SHP77 treated with DMSO at 0.1 percent for 48 hours (cell line): ENCODE measurements around the gene SAMM50.
A peak's percentile ranks its signal among the peaks of the same experiment; 100 is the strongest.

Source experiments
- DNase-seq: peaks from one replicate; lab custom pipeline; 2025; lab: John Stamatoyannopoulos, UW

Gene SAMM50

DNA sequence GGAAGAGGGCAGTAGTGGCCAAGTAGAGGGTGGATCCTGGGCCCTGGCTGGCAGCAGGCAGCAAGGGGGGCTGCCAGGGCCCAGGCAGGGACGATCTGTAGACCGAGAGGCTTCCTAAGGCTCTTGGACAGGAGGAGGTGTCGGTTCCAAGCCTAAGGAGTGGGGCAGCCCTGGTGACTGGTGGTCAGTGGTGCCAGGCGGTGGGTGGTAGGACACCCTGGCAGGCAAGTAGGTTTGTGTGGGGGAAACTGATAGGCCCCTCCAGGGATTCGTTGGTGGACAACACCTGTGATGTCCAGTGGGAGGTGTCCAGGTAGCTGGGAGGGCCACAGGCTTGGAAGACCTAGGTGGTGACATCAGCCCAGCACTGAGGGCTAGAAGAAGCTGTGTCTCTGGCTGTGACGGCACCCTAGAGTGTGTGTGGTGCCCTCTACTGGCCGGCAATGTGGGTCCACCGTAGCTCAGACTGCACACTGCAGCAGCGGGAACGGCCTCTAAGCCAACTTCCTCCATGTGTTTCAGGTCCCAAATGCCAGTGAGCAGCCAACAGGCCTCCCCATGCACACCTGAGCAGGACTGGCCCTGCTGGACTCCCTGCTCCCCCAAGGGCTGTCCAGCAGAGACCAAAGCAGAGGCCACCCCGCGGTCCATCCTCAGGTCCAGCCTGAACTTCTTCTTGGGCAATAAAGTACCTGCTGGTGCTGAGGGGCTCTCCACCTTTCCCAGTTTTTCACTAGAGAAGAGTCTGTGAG is 9.4 kb upstream of the SAMM50 start:
- peak; percentile 50 for DNase-seq

DNA sequence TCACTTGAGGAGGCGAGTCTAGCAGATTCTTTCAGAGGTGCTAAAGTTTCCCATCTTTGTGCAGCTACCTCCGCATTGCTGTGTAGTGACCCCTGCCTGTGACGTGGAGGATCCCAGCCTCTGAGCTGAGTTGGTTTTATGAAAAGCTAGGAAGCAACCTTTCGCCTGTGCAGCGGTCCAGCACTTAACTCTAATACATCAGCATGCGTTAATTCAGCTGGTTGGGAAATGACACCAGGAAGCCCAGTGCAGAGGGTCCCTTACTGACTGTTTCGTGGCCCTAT is 8.9 kb upstream of the SAMM50 start:
- no peak for DNase-seq

DNA sequence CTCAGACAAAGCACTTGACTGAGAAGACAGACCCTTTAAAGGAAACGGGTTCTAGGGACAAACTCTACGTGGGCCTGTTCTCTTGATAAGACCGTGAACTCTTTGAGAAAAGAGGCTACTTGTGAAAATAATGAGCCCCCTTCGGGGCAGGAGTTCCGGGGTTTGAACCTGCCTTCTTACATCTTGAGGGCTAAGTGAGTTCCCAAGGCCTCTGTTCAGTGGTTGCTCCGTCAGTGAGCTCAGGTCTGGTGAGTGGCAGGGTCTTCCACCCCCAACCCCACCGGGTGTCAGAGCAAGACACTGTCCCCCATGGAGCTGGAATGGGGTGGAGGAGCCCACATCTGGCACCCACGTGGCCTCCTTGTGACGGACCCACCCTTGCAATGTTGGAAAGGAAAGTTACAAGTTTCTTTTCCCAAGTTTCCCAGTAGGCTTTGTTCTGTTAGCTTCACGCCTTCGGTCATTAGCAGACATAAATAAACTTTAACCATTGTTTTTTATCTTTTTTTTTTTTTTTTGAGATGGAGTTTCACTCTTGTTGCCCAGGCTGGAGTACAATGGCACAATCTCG is 6.3 kb upstream of the SAMM50 start:
- no peak for DNase-seq

DNA sequence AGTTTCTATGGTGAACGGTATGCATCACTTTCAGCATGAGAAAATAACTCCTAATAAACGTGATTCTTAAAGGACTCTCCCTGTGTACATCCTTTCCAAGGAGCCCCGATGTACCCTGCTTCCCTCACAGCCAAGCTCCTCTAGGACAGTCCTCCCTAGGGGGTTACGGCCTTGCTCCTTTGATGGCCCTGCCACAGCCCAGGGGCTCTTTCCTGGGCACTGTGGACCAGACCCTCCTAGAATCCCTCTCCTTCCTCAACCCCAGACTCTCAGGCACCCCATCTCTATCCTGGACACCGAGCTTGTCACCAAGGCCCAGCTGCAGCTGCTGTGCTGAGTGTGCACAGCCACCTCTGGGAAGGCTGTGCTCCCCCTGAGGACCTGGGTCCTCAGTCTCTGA is 3.9 kb upstream of the SAMM50 start:
- DNase-seq = no peak

DNA sequence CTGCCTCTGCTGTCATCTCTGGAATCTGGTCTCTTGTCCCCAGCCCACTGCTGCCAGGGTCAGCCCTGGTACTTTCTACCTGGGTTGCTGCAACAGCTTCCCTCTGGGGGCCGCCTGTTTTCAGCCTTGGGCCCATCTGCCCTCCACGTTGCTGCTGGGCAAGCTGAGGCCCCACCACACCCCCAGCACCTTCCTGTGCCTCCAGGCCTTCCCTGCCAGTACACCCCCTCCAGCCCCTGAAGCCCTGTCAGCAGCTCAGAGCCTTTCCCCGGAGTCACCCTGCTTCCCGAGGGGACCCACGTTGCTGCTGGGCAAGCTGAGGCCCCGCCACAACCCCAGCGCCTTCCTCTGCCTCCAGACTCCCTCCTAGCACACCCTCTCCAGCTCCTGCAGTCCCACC is 3.3 kb upstream of the SAMM50 start:
- no peak for DNase-seq

DNA sequence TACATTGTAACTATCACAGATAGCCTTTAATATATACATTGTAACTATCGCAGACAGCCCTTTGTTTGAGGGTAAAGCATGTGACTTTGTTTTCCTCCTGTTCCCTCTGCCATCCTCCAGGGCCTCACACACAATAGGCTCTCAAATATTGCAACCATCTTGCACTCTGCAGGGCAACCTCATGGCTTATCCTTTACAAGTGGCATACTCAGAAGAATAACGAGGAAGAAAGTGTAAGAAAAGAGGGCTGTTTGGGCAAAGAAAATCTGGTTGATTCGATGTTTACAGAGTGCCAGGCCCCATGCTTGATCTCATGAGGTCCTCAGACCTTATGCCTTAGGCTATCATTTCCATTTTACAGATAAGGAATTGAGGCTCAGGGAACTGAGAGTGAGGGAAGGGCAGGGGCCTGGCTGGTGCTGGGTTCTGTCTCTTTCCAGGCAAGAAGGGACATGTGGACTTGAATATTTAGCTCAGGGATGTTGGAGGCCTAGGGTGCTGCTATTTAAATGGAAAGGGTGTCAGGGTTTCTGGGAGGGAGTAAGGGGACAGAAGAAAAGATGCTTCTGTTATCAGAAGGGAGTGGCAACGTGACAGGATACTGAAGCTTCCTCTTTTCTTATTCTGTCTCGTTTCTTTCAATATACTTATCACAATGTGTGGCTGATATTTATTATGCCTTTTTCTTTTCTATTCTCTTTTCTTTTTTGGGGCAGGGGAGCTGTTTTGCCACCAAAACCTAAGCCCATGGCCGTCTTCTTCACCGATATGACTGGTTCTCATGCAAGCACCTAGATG is 1.1 kb upstream of the SAMM50 start:
- DNase-seq = no peak

- no peak for DNase-seq
Measured at GRCh38 chr22:43955883-43956782, 891 bp downstream of the SAMM50 start.

DNA sequence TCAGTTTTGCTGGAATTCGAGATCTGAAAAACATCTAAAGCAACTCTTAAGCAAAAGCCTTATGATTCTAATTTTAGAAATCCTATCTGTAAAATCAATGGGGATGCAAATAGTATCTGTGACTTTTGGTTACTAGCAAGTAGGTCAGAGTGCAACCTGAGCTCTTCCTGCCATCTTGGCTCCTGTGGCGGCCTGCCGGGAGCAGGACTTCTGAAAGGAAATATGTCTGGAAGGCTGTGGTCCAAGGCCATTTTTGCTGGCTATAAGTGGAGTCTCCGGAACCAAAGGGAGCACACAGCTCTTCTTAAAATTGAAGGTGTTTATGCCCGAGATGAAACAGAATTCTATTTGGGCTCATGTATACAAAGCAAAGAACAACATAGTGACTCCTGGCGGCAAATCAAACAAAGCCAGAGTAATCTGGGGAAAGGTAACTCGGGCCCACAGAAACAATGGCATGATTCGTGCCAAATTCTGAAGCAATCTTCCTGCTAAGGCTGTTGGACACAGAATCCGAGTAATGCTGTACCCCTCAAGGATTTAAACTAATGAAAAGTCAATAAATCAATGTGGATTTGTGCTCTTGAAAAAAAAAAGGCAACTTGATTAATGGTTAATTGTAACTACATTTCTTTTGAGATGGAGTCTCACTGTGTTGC is 1.7 kb downstream of the SAMM50 start:
- DNase-seq = no peak

DNA sequence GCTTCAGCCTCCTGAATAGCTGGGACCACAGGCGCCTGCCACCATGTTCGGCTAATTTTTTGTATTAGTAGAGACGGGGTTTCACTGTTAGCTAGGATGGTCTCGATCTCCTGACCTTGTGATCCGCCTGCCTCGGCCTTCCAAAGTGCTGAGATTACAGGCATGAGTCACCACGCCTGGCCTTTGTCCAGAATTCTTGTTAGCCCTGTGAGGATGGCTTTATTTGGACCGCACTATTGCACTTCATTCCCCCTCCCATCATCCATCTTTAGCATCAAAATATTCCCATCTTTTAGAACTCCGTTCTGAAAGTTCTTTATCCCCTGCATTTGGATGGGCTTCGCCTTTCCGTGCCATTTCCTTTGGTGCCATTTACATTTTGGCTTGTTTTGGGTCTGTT is 2.6 kb downstream of the SAMM50 start:
- no peak for DNase-seq

DNA sequence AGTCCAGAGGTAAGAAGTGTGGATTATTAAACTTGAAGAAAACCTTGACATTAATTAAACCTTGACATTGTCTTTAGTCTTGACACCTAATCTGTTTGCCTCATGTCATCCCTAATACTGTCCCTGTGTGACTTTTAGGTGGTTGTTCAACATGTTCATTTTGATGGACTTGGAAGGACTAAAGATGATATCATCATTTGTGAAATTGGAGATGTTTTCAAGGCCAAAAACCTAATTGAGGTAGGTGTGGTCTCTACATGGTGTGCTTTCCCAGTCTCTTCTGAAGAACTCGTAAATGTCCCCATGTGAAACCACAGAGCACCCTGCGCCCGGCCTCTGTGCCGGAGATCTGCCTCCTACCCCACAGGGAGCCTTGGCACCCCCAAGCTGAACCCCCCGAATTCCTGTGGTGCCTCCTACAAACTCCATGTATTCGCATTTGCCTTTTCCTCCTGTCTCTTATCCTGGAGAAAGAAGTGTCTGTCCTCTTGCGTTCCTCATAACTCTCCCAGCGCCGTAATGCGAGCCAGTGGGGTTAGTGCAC is 9.1 kb downstream of the SAMM50 start:
- no peak for DNase-seq

- DNase-seq = no peak
Measured at GRCh38 chr22:43967069-43967468, 11.8 kb downstream of the SAMM50 start.

DNA sequence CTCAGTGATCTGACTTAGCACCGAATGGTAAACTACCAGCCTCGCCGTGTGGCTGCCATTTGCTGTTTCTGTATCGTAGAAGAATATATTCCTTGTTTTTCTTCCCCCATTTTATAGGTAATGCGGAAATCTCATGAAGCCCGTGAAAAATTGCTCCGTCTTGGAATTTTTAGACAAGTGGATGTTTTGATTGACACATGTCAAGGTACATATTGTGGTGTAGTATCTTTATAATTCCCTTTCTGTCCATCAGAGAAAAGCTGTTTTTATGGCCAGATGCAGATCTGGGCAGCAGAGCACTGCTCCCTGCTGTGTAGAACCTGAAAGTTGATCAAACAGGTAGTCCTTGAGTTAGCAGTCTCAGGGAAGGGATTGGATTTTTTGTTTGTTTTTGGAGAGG is 13.4 kb downstream of the SAMM50 start:
- DNase-seq = no peak

GRCh38 chr22:43969021-43969878 is 14.0 kb downstream of the SAMM50 start:
- DNase-seq = no peak

- no peak for DNase-seq
Measured at GRCh38 chr22:43969989-43970755, 14.9 kb downstream of the SAMM50 start.

GRCh38 chr22:43971112-43971511 is 15.9 kb downstream of the SAMM50 start:
- DNase-seq = no peak

DNA sequence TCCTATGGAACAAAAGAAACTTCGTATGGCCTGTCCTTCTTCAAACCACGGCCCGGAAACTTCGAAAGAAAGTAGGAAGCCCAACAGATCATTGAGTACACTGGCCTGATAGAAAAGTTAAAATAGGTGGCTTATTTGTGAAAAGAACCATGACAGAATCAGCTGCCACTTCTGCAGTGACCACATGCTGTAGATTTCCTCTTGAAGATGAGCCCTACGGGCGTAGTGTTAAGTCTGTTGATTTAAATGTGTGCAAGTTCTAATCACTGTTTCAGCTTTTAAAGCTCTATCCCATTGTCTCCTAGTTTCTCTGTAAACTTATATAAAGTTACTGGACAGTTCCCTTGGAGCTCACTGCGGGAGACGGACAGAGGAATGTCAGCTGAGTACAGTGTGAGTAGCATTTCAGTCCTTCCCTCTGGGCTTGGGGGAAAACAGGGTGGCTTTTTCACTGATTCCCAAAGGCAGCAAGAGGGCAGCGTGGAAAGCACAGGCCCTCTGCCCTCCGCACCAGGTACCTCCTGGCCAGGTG is 17.8 kb downstream of the SAMM50 start:
- no peak for DNase-seq

- no peak for DNase-seq
Measured at GRCh38 chr22:43974028-43974545, 18.8 kb downstream of the SAMM50 start.

DNA sequence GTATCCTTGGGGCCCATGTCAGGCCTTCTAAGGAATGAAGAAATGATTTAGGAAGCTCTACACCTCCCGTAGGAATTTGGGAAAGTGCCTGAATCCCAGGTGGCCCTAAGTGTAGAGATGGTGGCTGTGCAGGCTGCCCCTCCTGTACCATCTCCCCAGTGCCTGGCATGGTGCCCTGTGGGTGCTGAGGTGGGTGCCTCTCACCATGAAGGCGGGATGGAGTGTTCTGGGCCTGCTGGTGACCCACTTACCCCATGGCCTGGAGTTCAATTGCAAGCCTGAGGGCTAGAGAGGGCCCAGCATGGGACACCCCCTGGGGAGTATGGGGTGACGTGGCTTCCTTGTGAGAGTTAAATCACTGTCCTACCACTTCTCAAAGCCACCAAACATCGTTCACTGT is 19.8 kb downstream of the SAMM50 start:
- no peak for DNase-seq
